ENCODE data around the gene KCTD16. TPM values are rescaled to one million over a fixed set of nuclear protein-coding genes. Genes with fewer than 3 reads are reported as not detected.

KCTD16 gene
- total RNA-seq, 2 donors from 2014 or later, result 3.4 to 4.3 TPM

DNA sequence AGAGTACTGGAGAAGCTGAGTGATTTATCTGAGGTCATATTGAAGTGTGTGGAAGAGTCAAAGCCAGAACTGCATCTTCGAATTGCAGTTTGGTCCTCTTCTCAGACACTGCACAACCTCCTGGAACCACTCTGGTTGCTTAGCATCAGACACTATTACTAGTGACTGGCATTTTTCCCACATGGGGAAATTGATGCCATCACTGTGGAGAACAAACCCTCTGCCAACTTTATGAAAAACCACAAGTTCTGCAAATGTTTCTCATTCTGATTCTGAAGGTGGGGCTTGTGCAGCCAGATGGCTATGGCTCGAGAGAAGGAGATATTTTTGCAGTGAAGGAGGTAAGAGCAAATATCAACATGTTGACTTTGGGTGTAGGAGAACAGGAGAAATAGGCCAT is 67.2 kb downstream of the KCTD16 start:
- DNase-seq, result peak in 1 of 4 donors; percentile 11
- H3K27me3 ChIP-seq, result no peaks in the 10 kb centered on the region
- WGBS, 2 donors, result 36 to 46% methylated on average over 2 of the region's 2 CpGs
- intact Hi-C loops (cut with DNase I), result no loop called here
- TF ChIP-seq, protein P1, sequence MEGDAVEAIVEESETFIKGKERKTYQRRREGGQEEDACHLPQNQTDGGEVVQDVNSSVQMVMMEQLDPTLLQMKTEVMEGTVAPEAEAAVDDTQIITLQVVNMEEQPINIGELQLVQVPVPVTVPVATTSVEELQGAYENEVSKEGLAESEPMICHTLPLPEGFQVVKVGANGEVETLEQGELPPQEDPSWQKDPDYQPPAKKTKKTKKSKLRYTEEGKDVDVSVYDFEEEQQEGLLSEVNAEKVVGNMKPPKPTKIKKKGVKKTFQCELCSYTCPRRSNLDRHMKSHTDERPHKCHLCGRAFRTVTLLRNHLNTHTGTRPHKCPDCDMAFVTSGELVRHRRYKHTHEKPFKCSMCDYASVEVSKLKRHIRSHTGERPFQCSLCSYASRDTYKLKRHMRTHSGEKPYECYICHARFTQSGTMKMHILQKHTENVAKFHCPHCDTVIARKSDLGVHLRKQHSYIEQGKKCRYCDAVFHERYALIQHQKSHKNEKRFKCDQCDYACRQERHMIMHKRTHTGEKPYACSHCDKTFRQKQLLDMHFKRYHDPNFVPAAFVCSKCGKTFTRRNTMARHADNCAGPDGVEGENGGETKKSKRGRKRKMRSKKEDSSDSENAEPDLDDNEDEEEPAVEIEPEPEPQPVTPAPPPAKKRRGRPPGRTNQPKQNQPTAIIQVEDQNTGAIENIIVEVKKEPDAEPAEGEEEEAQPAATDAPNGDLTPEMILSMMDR (IDR thresholded peaks at IDR 0.05), result no peak
- TF ChIP-seq POLR2A (IDR thresholded peaks at IDR 0.05), result no peak
- no peaks in the 10 kb centered on the region for H3K9me3 ChIP-seq
- H3K36me3 ChIP-seq (replicated peaks in 1 of 2; ENCODE audit: insufficient read depth in 1 of 2, low read depth in 2 of 2), result no peaks in the 10 kb centered on the region
- no peak for ATAC-seq
- no peak overlapping the region for H3K27ac ChIP-seq
- H3K4me3 ChIP-seq, result no peak overlapping the region
- H3K4me1 ChIP-seq, result peaks cover 17% of the 10 kb centered on the region

DNA sequence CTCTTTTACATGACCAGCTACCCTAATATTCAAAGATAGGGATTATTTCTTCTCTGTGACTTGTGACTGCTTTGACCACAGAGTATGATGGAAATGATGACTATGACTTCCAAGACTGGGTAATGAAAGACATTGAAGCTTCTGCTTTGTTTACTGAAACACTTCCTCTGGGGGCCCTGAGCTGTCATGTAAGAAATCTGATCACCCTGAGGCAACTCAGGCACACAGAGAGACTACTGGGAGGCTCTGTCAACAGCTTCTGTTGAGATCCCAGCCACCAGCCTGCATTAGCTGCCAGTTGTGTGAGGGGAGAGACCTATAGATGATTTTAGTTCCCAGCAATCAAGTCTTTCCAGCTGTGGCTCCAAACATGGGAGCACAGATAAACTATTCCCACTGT is 76.5 kb downstream of the KCTD16 start:
- ATAC-seq (no peak), DNase-seq (no peak)
- Histone ChIP-seq H3K36me3 (replicated peaks in 1 of 2; ENCODE audit: insufficient read depth in 1 of 2, low read depth in 2 of 2) (no peaks in the 10 kb centered on the region), H3K9me3 (no peaks in the 10 kb centered on the region), H3K4me3 (no peak overlapping the region), H3K4me1 (peaks cover 11% of the 10 kb centered on the region), H3K27me3 (no peaks in the 10 kb centered on the region), H3K27ac (no peak overlapping the region)
- intact Hi-C loops (cut with DNase I), result no loop called here
- TF ChIP-seq, protein P1 (IDR thresholded peaks at IDR 0.05), result no peak
- TF ChIP-seq POLR2A (IDR thresholded peaks at IDR 0.05), result no peak

- Histone ChIP-seq H3K36me3 (replicated peaks in 1 of 2; ENCODE audit: insufficient read depth in 1 of 2, low read depth in 2 of 2) (no peaks in the 10 kb centered on the region), H3K4me1 (peaks cover 11% of the 10 kb centered on the region), H3K4me3 (no peak overlapping the region), H3K27ac (no peak overlapping the region), H3K9me3 (no peaks in the 10 kb centered on the region), H3K27me3 (no peaks in the 10 kb centered on the region)
- intact Hi-C loops (cut with DNase I), result no loop called here
- ATAC-seq, result no peak
- no peak for DNase-seq
- WGBS, 2 donors, result 84 to 88% methylated on average over 2 of the region's 2 CpGs
- TF ChIP-seq, protein P1 (IDR thresholded peaks at IDR 0.05), result peak in 4 of 7 experiments; percentile 2 to 25 (median 18)
- no peak for TF ChIP-seq POLR2A (IDR thresholded peaks at IDR 0.05)
Observed at GRCh38 chr5:144248015-144248414, 77.3 kb downstream of the KCTD16 start.

DNA sequence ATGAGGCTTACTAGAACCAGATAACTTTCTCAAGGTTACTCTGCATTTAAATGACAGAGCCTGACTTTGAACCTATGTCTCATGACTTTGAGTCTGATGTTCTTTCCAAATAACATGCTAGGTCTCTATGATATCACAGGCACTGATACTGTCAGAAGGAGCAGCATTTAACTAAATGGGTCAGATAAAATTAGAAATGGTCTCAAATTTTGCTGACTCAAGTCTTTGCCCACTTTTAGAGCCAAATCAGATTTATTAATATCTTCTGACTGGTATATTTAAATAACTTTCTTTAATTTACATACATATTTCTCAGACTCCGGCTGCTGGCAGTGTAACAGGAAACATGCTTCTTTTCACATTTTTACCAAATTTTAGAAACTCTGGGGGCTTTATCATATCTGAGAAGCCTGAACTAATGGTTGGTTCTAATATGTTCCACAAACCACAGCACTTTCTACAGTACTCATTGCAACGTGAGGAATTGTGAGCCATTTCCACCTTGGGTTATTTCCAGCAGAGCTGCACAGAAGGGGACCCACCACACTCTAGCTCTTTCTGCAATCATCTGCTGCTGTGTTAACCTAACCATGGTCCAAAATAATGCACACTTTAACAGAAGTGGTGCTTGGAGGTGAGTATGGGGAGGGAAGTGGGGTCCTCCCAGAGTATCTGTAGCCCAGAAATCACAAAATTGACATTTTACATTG is 79.2 kb downstream of the KCTD16 start:
- no peak for DNase-seq
- no peaks in the 10 kb centered on the region for H3K27me3 ChIP-seq
- 36 to 66% methylated on average over 2 of the region's 2 CpGs for WGBS, 2 donors
- no peak overlapping the region for H3K4me3 ChIP-seq
- intact Hi-C loops (cut with DNase I), result no loop called here
- ATAC-seq, result peak; percentile 27
- H3K36me3 ChIP-seq (replicated peaks in 1 of 2; ENCODE audit: insufficient read depth in 1 of 2, low read depth in 2 of 2), result no peaks in the 10 kb centered on the region
- no peak overlapping the region for H3K27ac ChIP-seq
- H3K9me3 ChIP-seq, result no peaks in the 10 kb centered on the region
- no peak for TF ChIP-seq POLR2A (IDR thresholded peaks at IDR 0.05)
- H3K4me1 ChIP-seq, result peaks cover 11% of the 10 kb centered on the region

DNA sequence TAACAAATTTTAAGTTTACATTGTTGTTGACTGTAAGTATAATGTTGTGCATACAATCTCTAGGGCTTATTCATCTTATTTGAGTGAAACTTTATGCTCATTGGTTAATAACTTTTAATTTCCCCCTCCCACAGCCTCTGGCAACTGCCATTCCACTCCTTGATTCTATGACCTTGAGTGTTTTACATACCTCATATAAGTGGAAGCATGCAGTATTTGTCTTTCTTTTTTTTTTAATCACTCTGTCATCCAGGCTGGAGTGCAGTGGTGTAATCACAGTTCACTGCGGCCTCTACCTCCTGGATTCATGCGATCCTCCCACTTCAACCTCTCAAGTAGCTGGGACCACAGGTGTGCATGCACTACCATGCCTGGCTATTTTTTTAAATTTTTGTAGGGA is 83.9 kb downstream of the KCTD16 start:
- Histone ChIP-seq H3K4me1 (peaks cover 3% of the 10 kb centered on the region), H3K9me3 (no peaks in the 10 kb centered on the region), H3K4me3 (no peak overlapping the region), H3K27me3 (no peaks in the 10 kb centered on the region), H3K27ac (no peak overlapping the region), H3K36me3 (replicated peaks in 1 of 2; ENCODE audit: insufficient read depth in 1 of 2, low read depth in 2 of 2) (no peaks in the 10 kb centered on the region)
- TF ChIP-seq, protein P1 (IDR thresholded peaks at IDR 0.05), result no peak
- no peak for TF ChIP-seq POLR2A (IDR thresholded peaks at IDR 0.05)
- DNase-seq, result no peak
- intact Hi-C loops (cut with DNase I), result no loop called here
- 83 to 91% methylated on average over 2 of the region's 2 CpGs for WGBS, 2 donors
- ATAC-seq, result peak; percentile 48

Measured in body of pancreas (tissue), 4 donors.